Stimulated activated CD4-positive, alpha-beta T cell treated with anti-CD3 and anti-CD28 coated beads, TNF-alpha, amount 100 ng/mL, for 4 hours (primary cell): ENCODE results near the gene ANKRD66.

ENCODE experiments used
- DNase-seq, 3 experiments: peaks; one replicate each; pipeline ENCODE4 v3.0.0-alpha.2; 2020; ENCODE audit warnings: low read depth in 3 of 3

ANKRD66 gene

DNA sequence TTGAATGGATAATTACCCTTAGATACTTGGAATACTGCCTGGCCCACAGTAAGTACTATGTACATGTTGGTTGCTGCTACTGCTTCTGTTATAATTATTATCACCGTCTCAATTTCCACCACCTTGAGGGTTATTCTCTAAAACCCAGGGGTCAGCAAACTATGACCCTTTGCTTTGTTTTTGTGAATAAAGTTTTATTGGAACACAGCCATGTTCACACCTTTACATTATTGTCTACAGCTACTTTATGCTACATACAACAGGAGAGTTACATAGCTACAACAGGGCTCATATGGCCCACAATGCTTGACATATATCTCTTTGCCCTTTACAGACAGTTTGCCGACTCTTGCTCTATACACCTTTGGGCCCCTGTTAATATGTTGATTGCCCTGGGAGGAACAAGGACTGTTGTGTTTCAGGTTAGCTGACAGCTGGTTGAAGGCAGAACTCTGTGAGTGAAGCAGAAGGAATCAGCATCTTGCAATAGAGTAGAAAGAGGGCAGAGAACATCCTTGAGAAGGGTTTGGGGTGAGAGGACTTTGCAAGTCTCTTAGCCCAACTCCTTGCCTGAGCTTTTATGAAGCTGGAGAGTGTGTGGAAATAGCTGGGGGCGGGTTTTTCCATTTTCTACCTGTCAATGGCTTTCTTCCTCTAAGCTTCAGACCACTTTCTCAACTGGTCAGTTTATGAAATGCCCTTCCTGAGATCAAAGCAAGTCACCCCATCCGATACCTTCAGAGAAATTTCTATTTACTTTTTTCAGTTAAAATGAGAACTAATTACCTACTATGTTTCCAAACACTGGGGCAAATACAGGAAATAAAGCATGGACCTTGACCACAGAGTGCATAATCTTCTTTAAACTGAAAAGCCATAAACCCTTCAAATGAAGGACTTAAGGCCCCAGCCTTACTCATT, 43.0 kb downstream of the ANKRD66 start:
- no peak for DNase-seq

DNA sequence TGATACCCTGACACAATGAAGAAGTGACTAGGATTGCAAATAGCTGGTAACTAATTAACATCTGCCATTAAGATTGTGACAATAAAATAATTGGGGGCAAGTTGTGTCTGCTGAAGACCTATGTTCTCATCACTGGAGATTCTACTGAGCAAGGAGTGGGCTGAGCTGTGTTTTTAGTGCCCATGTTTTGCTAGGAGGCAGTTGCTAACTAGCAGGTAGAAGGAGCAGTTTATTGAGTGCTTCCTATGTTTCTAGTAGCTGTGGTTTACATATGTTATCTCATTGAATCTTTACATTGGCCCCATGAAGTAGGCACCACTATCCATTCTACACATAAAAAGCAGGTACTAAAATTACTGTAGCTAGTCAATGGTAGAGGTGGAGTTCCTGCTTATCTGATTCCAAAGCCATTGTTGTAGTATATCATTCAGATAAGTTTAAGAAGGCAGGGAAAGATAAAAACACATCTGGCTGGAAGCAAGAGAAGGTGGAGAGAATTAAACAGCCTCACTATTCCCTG, 43.7 kb downstream of the ANKRD66 start:
- DNase-seq = no peak

GRCh38 chr6:46792635-46793034, 45.9 kb downstream of the ANKRD66 start:
- no peak for DNase-seq

DNA sequence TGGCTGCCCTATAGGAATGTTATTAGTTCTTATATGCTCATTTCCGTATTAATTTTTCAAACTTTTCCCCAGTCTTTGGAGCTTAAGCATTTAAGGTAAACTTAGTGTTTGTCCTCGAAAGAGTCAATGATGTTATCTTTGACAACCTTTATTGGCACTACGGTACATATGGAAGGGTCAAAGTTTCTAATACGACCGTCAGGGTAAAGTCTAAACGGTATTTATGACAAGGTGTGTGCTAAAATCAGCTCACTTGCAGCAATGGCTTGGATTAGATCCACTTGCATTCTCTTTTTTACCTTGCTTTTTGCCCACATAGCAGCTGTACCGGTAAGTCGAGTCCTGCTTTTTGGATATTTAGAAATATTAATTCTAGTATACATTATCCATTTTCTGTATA, 46.4 kb downstream of the ANKRD66 start, which contains the start of gene MEP1A:
Gene MEP1A, plus strand, starts transcription at position 252 of the 400 bp plus-strand sequence. Its CDS starts 10 bp downstream, at position 262.
- DNase-seq = no peak

GRCh38 chr6:46794068-46794467, 47.3 kb downstream of the ANKRD66 start:
- DNase-seq = no peak

GRCh38 chr6:46795816-46796215, 49.1 kb downstream of the ANKRD66 start:
- no peak for DNase-seq

DNA sequence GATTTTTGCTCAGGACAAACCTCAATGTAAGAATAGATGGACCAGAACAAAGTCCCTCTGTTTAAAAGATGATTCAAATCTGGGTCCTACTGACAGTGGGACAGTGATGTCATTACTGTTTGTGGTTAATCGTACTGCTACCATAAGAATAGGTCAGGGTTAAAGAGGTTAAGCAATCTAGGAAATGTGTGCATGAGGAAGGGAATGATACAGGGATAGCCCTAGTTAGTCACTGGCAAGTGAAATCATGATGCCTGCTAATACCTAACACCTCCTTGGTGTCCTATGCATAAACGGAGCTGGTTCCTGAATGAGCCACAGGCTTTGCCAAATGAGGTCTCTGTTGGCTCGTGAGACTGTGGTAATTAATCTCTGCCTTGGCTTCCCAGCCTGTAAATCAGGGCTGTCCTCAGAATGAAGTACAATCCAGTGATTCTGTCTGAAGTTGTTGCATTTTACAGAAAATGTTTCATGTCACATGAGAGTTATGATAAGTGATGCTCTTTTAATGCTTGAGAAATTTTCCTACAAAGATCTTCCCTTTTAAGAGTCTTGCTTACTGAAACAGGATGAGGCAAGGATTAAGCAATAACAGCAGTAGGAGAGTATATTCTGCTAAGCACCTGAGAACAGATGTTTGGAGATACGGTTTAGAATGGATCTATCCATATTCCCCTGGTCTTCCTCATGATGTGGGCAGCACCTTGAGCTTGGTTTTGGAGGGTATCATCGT, 50.3 kb downstream of the ANKRD66 start:
- no peak for DNase-seq

- no peak for DNase-seq
Measured at GRCh38 chr6:46799657-46800056, 52.9 kb downstream of the ANKRD66 start.

DNA sequence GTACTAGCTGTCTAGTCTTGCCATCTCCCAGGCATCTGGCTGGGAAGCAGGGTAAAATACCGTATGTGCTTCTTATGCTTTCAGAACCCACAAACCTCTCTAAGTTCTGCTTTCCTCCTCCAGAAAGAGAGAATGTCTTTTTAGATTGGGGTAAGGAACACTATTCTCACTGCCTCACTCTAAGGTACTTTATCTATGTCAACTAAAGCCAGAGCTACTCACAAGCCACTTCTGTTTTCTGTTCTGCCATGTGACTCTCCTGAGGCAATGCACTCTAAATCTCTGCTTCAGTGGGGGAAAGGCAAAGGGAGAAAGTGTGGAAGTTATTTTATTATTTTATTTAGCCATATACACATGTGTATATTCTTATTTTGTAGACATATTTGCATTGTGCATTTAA, 62.1 kb downstream of the ANKRD66 start:
- no peak for DNase-seq
